Ovary (tissue), 3 donors: ENCODE results near the gene PRR23E.

Experiments used
- EP300 ChIP-seq: sonication (generic); formaldehyde crosslinking; IDR thresholded peaks from one replicate; pipeline ENCODE4 v1.6.1; 2017; ENCODE audit warnings: antibody characterized with exemption
- POLR2A ChIP-seq: fragments of 450-650 bp; IDR thresholded peaks from one replicate; pipeline ENCODE4 v1.6.1; 2017; ENCODE audit warnings: antibody characterized with exemption, mild to moderate bottlenecking, moderate library complexity
- TF ChIP-seq, protein P1 (sequence below), 3 donors: fragments of 450-650 bp in 2 of 3; fragments of 200-600 bp in 1 of 3; IDR thresholded peaks; one replicate each; pipeline versions ENCODE4 v1.5.1 to v1.8.0; 2016 to 2022; ENCODE audit warnings: antibody characterized with exemption in 3 of 3, mild to moderate bottlenecking in 1 of 3
- donor health status: DM: no; HTN: no; CAD: no.

- TF ChIP-seq, protein P1, sequence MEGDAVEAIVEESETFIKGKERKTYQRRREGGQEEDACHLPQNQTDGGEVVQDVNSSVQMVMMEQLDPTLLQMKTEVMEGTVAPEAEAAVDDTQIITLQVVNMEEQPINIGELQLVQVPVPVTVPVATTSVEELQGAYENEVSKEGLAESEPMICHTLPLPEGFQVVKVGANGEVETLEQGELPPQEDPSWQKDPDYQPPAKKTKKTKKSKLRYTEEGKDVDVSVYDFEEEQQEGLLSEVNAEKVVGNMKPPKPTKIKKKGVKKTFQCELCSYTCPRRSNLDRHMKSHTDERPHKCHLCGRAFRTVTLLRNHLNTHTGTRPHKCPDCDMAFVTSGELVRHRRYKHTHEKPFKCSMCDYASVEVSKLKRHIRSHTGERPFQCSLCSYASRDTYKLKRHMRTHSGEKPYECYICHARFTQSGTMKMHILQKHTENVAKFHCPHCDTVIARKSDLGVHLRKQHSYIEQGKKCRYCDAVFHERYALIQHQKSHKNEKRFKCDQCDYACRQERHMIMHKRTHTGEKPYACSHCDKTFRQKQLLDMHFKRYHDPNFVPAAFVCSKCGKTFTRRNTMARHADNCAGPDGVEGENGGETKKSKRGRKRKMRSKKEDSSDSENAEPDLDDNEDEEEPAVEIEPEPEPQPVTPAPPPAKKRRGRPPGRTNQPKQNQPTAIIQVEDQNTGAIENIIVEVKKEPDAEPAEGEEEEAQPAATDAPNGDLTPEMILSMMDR (IDR thresholded peaks at IDR 0.05): no peak
- TF ChIP-seq POLR2A: no peak
- no peak for TF ChIP-seq EP300
Observed at GRCh38 chr3:127216415-127217261, 23.7 kb downstream of the PRR23E start.
